DOHH2 (cell line): ENCODE data around the gene CLEC9A.

Experiments
- H3F3A ChIP-seq: fragments of 200-600 bp; sonication (generic), shearing (Covaris generic); 2 replicates; pipeline ENCODE4 v1.6.0; 2016; ENCODE audit warnings: antibody characterized with exemption, mild to moderate bottlenecking; ENCODE audit not compliant: control insufficient read depth, insufficient read depth
- H3K27ac ChIP-seq: fragments of 200-600 bp; sonication (generic); 2 replicates; pipeline ENCODE4 v1.5.1; 2014; ENCODE audit warnings: low read depth, mild to moderate bottlenecking, low read length, moderate library complexity
- H3K27me3 ChIP-seq: fragments of 200-600 bp; sonication (generic); 2 replicates; pipeline ENCODE4 v1.6.1; 2014; ENCODE audit warnings: mild to moderate bottlenecking, low read length, mixed read lengths; ENCODE audit not compliant: control insufficient read depth
- H3K36me3 ChIP-seq: fragments of 200-600 bp; sonication (generic); 2 replicates; pipeline ENCODE4 v1.6.1; 2014; ENCODE audit warnings: mild to moderate bottlenecking, low read length, moderate library complexity, mixed read lengths; ENCODE audit not compliant: control insufficient read depth
- H3K4me1 ChIP-seq: fragments of 200-600 bp; sonication (generic); 2 replicates; pipeline ENCODE4 v1.6.1; 2014; ENCODE audit warnings: mild to moderate bottlenecking, low read length, mixed read lengths; ENCODE audit not compliant: control insufficient read depth
- H3K4me2 ChIP-seq: fragments of 200-600 bp; sonication (generic); 2 replicates; pipeline ENCODE4 v1.6.0; 2014; ENCODE audit warnings: mild to moderate bottlenecking, low read length, moderate library complexity
- H3K4me3 ChIP-seq: fragments of 200-600 bp; sonication (generic); 2 replicates; pipeline ENCODE4 v1.5.1; 2014; ENCODE audit warnings: mild to moderate bottlenecking, low read length, mixed read lengths
- H3K79me2 ChIP-seq: fragments of 200-600 bp; sonication (generic); 2 replicates; pipeline ENCODE4 v1.6.1; 2014; ENCODE audit warnings: mild to moderate bottlenecking, low read length, mixed read lengths; ENCODE audit not compliant: control insufficient read depth
- H3K9me2 ChIP-seq: fragments of 200-600 bp; sonication (generic); replicated peaks from 2 replicates; pipeline ENCODE4 v1.6.1; 2014; ENCODE audit warnings: mild to moderate bottlenecking, low read length, mixed read lengths; ENCODE audit not compliant: control insufficient read depth
- H3K9me3 ChIP-seq: fragments of 200-600 bp; sonication (generic); 2 replicates; pipeline ENCODE4 v1.6.1; 2014; ENCODE audit warnings: antibody characterized with exemption, low read length, mixed read lengths; ENCODE audit not compliant: control insufficient read depth, insufficient read depth
- H4K20me1 ChIP-seq: fragments of 200-600 bp; sonication (generic); 2 replicates; pipeline ENCODE4 v1.6.0; 2014; ENCODE audit warnings: low read depth, mild to moderate bottlenecking, antibody characterized with exemption, low read length, moderate library complexity; ENCODE audit not compliant: control insufficient read depth, insufficient read depth
- CTCF ChIP-seq: fragments of 200-600 bp; sonication (generic); IDR thresholded peaks from one replicate; pipeline ENCODE4 v1.5.1; 2014; ENCODE audit warnings: antibody characterized with exemption, mild to moderate bottlenecking, low read depth, low read length; ENCODE audit not compliant: poor library complexity, severe bottlenecking
- EZH2phosphoT487 ChIP-seq: fragments of 200-600 bp; sonication (generic); IDR thresholded peaks from 2 replicates; pipeline ENCODE4 v1.6.1; 2017; ENCODE audit warnings: borderline replicate concordance, mild to moderate bottlenecking, antibody characterized with exemption, low read length, moderate library complexity, mixed read lengths

The CLEC9A gene

GRCh38 chr12:10113075-10113474 is 82.6 kb downstream of the CLEC9A start:
- TF ChIP-seq CTCF = no peak
- no peak for TF ChIP-seq EZH2phosphoT487

GRCh38 chr12:10113920-10114319 is 83.4 kb downstream of the CLEC9A start:
- H3K4me1 ChIP-seq = no peaks in the 10 kb centered on the region
- H3F3A ChIP-seq = no peaks in the 10 kb centered on the region
- H3K9me2 ChIP-seq = no peaks in the 10 kb centered on the region
- no peaks in the 10 kb centered on the region for H3K36me3 ChIP-seq
- no peaks in the 10 kb centered on the region for H3K79me2 ChIP-seq
- no peak overlapping the region for H3K4me3 ChIP-seq
- H3K27me3 ChIP-seq = peaks cover 2% of the 10 kb centered on the region; the same call in 1 of the 2 replicates
- no peaks in the 10 kb centered on the region for H3K9me3 ChIP-seq
- H3K4me2 ChIP-seq = no peak overlapping the region
- TF ChIP-seq CTCF (no peak), EZH2phosphoT487 (no peak)
- no peaks in the 10 kb centered on the region for H4K20me1 ChIP-seq
- H3K27ac ChIP-seq = no peak overlapping the region

More at GRCh38 chr12:10113075-10113474, 82.6 kb downstream of the CLEC9A start:
- no peaks in the 10 kb centered on the region for H3K79me2 ChIP-seq
- no peaks in the 10 kb centered on the region for H3F3A ChIP-seq
- H3K9me2 ChIP-seq = no peaks in the 10 kb centered on the region
- H3K27ac ChIP-seq = no peak overlapping the region
- H4K20me1 ChIP-seq = no peaks in the 10 kb centered on the region
- H3K9me3 ChIP-seq = no peaks in the 10 kb centered on the region
- no peaks in the 10 kb centered on the region for H3K4me1 ChIP-seq
- H3K27me3 ChIP-seq = no peaks in the 10 kb centered on the region
- H3K4me3 ChIP-seq = no peak overlapping the region
- H3K4me2 ChIP-seq = no peak overlapping the region
- no peaks in the 10 kb centered on the region for H3K36me3 ChIP-seq

GRCh38 chr12:10115311-10115710 is 84.8 kb downstream of the CLEC9A start:
- TF ChIP-seq EZH2phosphoT487 (no peak), CTCF (no peak)
- H3K9me2 ChIP-seq = no peaks in the 10 kb centered on the region
- no peaks in the 10 kb centered on the region for H3K9me3 ChIP-seq
- H3K79me2 ChIP-seq = no peaks in the 10 kb centered on the region
- H4K20me1 ChIP-seq = no peaks in the 10 kb centered on the region
- H3K4me3 ChIP-seq = no peak overlapping the region
- H3K27me3 ChIP-seq = peaks cover 2% of the 10 kb centered on the region; the same call in 1 of the 2 replicates
- no peaks in the 10 kb centered on the region for H3K36me3 ChIP-seq
- no peaks in the 10 kb centered on the region for H3K4me1 ChIP-seq
- no peak overlapping the region for H3K4me2 ChIP-seq
- H3K27ac ChIP-seq = no peak overlapping the region
- no peaks in the 10 kb centered on the region for H3F3A ChIP-seq
